GM19397 (cell line): ENCODE data around the gene EVPL.
"Not testable (repeated sequence)": the region's sequence is repeated elsewhere in the genome, so short reads cannot be mapped to it uniquely, and the experiment has no call there.

Experiments
- ATAC-seq: cut with Tn5 transposase; IDR thresholded peaks from one replicate; pipeline ENCODE4 v1.9.1; 2021; ENCODE audit warnings: mild to moderate bottlenecking, moderate library complexity; ENCODE audit not compliant: unreplicated experiment

EVPL gene

GRCh38 chr17:76000755-76001521 is 26.2 kb downstream of the EVPL start, which contains the start of gene CDK3:
TSS of gene CDK3 (plus strand) at chr17:76000855. CDS start at chr17:76001426, 571 bp downstream.
- no peak for ATAC-seq

GRCh38 chr17:76000016-76000754 is 26.9 kb downstream of the EVPL start:
- ATAC-seq: no peak

- ATAC-seq: no peak
These were observed 28.7 kb downstream of the EVPL start for GRCh38 chr17:75998327-75998795.

GRCh38 chr17:75996665-75997590 is 30.2 kb downstream of the EVPL start:
- no peak for ATAC-seq

GRCh38 chr17:75995385-75995925 is 31.7 kb downstream of the EVPL start:
- ATAC-seq: no peak

GRCh38 chr17:75994802-75995370 is 32.2 kb downstream of the EVPL start:
- ATAC-seq: no peak

GRCh38 chr17:75991396-75991795 is 35.7 kb downstream of the EVPL start:
- no peak for ATAC-seq

GRCh38 chr17:75987041-75987440 is 40.1 kb downstream of the EVPL start:
- no peak for ATAC-seq

GRCh38 chr17:75985986-75986385 is 41.1 kb downstream of the EVPL start:
- ATAC-seq: no peak

GRCh38 chr17:75983501-75984181 is 43.5 kb downstream of the EVPL start:
- ATAC-seq: no peak

- no peak for ATAC-seq
These were observed 46.0 kb downstream of the EVPL start for GRCh38 chr17:75981019-75981615.

GRCh38 chr17:75980188-75981018 is 46.7 kb downstream of the EVPL start:
- ATAC-seq: no peak

- ATAC-seq: no peak
These were observed 47.4 kb downstream of the EVPL start for GRCh38 chr17:75979705-75980187.

GRCh38 chr17:75978938-75979704 is 48.0 kb downstream of the EVPL start, which contains the start of the genes ACOX1 and TEN1:
TSS of gene ACOX1 (minus strand) at chr17:75979166. CDS start at chr17:75979073, 93 bp downstream.
TSS of gene TEN1 (plus strand) at chr17:75979240. CDS start at chr17:75986193, 6,953 bp downstream.
- ATAC-seq: peak; percentile 93

GRCh38 chr17:75976175-75976848 is 50.8 kb downstream of the EVPL start:
- no peak for ATAC-seq

- no peak for ATAC-seq
These were observed 51.3 kb downstream of the EVPL start for GRCh38 chr17:75975757-75976174.

GRCh38 chr17:75975187-75975586 is 51.9 kb downstream of the EVPL start:
- not testable (repeated sequence) for ATAC-seq
